HG03108 (cell line): Measurements from ENCODE around the gene CCDC102B.

Experiments used
- ATAC-seq: cut with Tn5 transposase; IDR thresholded peaks from one replicate; pipeline ENCODE4 v1.9.1; 2021; ENCODE audit warnings: moderate library complexity; ENCODE audit not compliant: unreplicated experiment

Gene CCDC102B

GRCh38 chr18:69067048-69067447 lies 269.2 kb downstream of the CCDC102B start:
- ATAC-seq: no peak

GRCh38 chr18:69071680-69072079 lies 273.8 kb downstream of the CCDC102B start:
- ATAC-seq: no peak

DNA sequence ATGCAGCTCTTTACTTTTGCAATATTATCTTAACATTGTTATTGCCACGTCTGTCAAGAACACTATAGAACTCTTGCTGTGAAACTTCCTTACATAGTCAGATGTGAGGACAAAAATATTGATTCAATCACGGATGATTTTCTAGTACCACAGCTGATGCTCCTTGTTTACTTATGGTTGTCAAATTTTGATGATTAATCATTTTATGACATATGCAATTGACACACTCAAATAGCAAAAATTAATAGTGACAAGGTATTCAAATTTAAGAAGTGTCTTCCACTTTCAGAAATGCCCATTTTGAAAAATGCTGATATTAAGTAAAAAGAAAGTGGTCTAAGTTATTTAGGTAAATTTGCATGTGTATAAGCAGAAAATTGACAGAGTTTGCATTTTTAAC lies 284.0 kb downstream of the CCDC102B start:
- ATAC-seq: no peak

DNA sequence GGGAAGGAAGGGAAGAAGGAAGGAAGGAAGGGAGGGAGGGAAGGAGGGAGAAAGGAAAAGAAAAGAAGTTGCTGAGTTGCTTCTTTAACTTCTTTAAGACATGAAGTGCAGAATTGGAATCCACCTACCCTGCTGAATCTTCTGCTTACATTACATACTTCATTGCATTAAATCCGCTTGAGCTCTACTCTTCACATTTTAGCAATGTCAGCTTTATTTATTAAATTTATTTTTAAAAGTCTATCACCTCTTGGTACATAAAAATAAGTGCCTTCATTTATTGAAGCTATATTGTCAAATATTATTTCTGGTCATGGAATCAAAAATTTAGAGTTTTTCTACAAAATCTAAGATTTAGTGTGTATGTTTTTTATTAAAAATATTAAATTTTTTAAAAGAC lies 284.6 kb downstream of the CCDC102B start:
- no peak for ATAC-seq

DNA sequence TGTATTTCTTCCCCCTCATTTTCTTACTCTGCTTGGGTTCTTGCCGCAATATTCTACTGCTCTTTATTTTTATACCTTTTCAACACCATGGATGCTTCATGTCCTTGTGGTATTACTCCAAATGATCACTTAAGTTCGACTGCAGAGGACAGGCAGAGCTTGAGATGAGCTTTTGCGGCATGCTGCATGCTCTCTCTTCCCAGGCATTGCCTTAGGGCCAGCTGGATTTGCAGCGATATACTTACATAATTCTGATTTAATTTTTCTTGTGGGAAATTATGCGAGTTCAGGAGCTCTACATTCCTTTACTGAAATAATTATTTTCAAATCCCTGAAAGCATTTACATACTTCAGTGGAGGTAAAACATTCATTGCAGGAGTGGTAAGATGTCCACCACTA lies 288.1 kb downstream of the CCDC102B start:
- no peak for ATAC-seq

GRCh38 chr18:69088973-69089372 lies 291.1 kb downstream of the CCDC102B start:
- ATAC-seq: no peak

- no peak for ATAC-seq
Measured at GRCh38 chr18:69097349-69097748, 299.5 kb downstream of the CCDC102B start.

GRCh38 chr18:69102959-69103358 lies 305.1 kb downstream of the CCDC102B start:
- ATAC-seq: no peak
